Renal cortex interstitium (tissue), 11 donors: Measurements from ENCODE around the gene SCYL1. TPM values are rescaled to one million over a fixed set of nuclear protein-coding genes. Genes with fewer than 3 reads are reported as not detected.

ENCODE experiments used
- DNase-seq, 11 donors: peaks; one replicate each; pipeline ENCODE4 v3.0.0-alpha.2; 2013; ENCODE audit warnings: low read depth in 9 of 11, low spot score in 4 of 11; ENCODE audit errors: extremely low read depth in 1 of 11
- polyA plus RNA-seq, 3 donors: library from polyadenylated mRNA; unstranded; fragments of 120-200 nt; gene quantifications; one replicate each; pipeline ENCODE4 v1.2.1, GENCODE V29; 2013; ENCODE audit not compliant: insufficient read length in 3 of 3

SCYL1 gene
- polyA plus RNA-seq, 3 donors, result 58.0 to 77.5 (median 74.1) TPM

DNA sequence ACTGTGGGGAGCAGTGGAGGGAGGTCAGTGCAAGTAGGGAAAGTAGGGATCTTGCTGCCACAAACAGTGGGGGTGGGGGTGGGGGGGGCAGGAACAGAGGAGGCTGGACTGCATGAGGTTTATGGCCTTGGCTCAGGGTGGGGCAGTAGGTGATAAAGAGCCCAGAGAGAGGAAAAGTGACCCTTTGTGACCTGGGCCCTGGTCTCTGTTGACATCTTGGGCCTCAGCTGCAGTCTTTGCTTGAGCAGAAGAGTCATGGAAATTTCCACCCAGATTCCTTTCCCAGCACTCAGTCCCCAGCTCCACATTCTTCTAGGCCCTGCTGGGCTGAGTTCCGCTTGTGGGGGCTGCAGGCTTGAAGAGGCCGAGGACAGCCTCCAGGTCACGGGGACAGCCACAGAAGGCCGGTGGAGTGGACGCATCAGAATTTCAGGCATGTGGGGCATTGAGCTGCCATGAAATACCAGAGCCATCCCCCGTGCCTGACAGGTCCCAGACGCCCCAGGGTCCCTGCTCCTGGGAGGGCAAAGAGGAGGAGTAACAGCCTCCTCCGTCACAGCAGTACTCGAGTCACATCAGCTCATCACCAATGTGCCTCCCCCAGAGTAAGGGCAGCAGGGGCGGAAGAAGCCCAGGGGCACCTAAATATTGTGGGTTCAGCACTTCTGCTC lies 35.7 kb upstream of the SCYL1 start:
- peak in 2 of 11 donors; percentile 47 to 71 for DNase-seq

DNA sequence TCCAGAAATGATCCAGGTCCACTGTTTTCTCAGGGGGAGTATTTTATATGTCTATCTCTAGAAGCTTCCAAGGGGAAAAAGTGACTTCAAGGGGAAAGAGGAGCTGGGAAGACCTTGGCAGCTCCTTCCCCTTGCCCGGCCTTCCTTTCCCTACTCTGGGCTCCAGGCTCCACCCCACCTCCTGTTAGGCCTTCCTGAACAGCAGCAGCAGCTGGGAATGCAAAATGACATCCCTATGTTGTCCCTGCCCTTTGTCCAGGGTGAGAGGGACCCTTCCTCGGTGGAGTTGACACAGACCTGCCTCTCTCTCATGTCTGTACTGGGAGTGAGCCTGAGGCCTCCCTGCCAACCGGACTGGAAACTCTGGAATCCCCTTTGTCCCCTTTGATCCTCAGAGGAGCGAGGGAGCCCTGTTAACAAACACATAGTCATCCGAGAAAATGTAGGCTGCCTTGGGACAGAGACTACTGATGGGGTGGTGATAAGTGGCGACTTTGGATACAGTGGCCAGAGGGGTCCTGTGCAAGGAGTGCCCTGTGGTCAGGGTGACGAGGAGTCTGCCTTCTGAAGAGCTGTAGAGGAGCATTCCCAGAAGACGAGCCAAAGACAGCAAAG lies 35.1 kb upstream of the SCYL1 start:
- no peak for DNase-seq

DNA sequence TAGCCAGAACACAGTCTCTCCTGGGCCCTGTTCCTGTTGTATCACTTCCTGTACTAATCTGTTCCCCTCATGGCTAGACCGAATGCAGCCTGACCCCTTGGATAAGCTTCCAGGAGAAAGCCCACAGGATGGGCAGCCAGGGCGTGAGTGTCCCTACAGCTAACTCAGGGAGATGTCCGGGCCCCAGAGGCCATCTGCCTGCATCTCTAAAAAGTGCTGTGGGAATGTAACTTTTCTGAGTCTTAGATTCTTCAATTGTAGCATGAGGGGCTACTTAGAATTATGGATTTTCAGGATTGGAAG lies 33.8 kb upstream of the SCYL1 start:
- DNase-seq, result no peak

DNA sequence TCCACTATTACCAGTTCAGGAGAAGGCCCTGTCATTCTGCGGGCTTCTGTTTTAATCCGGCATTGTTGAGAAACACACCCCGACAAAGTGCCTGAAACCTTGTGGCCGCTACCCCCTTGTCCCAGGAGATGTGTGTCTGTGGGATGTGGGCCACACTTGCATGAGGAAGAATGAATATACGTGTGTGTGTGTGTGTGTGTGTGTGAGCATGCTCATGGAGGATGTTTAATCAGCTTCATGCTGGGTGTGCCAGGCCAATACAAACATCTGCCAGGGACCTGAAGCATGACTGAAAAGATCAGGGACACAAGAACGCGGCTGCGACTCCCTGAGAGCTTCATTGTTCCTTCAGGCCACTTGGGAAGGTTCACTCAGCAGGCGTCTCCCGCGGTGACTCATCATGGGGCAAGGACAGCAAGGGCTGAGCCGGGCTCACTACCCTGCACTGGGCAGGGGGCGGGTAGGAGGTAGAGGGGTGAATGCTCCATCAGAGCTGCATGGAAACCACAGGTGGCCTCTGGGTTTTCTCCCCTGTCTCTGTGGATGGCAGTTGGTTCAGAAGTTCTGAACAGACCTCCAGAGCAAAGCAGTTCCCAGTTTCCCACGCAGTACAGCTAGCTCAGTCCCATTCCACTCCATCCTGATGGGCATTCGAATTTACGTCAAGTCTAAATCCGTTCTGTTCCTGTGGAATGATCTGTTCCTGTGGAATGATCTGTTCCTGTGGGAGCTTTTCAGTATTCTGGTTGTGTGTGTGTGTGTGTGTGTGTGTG lies 33.1 kb upstream of the SCYL1 start:
- no peak for DNase-seq

DNA sequence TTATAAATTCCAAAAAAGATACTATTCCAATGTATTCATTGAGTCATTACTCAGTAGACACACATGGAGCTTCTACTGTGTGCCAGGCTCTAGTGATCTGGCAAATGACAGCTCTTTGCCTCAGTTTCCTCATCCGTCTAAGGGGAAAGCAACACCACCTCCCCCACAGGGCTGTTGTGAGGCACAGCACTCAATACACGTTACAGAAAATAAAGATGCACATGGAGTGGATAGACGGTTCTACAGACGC lies 32.6 kb upstream of the SCYL1 start:
- no peak for DNase-seq

DNA sequence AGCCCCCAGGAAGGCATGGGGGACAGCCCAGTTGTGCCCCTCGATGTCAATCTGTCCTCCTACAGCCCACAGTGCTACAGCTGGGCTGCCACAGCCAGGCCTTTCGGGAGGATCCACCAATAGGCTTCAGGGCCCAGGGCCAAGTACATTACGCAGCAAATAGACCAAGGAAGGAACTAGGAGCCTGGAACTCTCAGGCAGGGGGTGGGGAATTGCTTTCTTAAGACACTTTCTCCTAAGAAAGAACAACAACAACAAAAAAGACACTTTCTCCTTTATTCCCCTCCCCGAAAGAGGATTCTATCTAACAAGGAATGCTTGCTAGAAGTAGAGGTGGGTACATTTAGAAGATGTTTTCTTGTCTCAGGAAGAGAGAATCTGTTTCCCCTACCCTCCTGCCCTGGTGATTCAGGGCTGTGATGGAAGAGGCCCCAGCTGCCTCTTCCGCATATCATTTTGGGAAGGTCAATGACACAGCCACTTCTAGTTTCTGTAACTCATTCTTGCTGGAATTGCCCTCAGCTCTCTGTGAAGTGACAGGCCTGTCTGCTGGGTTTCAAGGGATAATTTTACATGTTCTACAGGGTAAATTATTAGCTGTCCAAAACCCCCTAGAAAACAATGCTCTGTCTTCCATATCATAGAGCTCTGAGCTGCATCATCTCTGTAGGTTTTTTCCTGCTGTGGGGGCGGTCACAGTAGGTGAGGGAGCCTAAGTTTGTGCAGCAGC lies 32.1 kb upstream of the SCYL1 start:
- peak in 2 of 11 donors; percentile 37 to 57 for DNase-seq

DNA sequence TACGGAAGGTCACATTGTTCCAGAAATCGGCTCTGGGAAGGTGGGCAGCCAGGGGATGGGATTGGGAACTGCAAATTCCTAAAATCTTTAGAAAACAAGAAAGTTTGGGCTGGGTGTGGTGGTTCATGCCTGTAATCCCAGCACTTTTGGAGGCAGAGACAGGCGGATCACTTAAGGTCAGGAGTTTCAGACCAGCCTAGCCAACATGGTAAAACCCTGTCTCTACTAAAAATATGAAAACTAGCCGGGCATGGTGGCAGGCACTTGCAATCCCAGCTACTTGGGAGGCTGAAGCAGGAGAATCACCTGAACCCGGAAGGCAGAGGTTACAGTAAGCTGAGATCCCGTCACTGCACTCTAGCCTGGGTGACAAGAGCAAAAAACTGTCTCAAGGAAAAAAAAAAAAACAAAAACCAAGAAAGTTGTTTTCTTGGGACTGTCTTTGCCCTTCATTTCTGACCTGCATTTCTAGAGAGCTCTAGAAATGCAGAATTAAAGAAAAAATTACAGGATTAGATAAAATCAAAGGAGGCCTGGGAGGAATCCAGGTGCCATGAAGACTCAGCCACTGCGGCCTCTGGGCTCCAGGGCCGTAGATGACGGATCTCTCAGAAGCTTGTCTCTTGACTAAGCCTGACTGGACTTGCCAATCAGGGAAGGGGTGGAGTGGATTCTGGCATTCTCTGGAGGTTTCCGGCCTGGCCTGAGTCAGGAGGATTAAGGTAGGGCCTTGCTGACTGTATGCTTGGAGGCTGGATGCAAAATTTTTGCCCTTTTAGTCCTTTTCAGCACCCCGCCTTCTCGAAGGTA lies 31.3 kb upstream of the SCYL1 start:
- no peak for DNase-seq

DNA sequence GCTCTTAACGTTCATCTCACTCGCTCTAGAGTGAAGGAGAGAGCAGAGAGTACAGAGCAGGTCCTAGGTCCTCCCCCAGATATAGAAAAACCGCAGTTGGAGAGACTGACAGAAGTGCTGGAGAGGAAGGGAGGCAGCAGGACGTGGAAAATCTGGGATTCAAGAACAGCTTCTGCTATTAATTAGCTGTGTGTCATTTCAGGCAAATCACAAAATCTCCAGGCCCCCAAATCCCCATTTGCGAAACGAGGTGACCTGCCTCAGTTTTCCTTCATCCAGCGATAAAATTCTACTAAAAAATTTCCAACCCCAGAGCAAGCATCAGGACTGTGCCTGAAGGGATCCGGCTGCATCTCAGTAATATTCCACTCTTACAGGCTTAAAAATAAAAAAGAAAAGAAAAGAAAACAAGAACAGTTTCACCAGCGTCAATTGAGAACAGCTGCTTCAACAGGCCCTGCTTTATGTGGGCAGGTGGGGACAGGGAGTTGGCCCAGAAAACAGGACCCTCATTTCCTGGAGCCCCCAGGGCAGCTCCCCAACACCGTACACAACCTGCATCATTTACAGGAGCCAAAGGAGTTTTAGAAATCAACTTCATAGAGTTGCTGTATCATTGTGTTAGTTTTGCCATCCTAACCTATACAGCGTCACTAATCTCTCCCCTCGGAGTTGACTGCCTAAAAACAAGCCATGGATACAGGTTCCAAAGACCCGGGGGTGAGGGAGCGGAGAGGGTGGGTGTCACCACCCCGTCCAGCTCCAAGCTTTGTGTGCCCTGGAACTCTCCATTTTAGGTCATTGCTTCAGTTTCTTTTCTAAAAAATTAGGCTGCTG lies 28.4 kb upstream of the SCYL1 start:
- DNase-seq, result no peak

DNA sequence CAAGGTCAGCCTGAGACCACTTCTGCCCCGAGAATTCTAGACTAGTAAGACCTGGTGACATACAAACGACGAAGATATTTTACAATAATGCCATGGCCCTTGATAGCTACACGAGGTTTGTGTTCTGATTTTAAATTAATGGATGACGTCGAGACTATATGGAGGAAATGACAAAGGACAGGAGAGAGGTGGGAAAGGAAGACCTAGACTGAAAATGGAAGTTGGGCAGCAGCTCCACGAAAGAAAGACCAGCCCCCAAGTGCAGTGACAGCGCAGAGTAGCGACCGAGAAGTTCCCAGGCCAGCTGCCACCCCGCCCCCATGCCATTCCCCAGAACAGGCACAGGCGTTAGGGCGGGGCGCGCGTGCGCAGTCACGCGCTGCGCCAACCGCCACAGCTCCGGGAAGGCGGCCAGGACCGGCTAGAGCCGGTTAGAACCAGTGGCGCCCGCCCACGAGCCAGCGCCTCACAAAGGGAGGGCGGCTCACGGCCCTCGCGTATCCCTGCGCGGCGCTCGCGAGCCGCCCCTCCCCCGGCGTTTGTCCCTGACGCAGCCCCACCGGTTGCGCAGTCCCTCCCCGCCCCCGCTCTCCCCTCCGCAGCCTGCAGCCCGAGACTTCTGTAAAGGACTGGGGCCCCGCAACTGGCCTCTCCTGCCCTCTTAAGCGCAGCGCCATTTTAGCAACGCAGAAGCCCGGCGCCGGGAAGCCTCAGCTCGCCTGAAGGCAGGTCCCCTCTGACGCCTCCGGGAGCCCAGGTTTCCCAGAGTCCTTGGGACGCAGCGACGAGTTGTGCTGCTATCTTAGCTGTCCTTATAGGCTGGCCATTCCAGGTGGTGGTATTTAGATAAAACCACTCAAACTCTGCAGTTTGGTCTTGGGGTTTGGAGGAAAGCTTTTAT lies 27.5 kb upstream of the SCYL1 start:
- peak; percentile 95 to 99 (median 98) for DNase-seq

DNA sequence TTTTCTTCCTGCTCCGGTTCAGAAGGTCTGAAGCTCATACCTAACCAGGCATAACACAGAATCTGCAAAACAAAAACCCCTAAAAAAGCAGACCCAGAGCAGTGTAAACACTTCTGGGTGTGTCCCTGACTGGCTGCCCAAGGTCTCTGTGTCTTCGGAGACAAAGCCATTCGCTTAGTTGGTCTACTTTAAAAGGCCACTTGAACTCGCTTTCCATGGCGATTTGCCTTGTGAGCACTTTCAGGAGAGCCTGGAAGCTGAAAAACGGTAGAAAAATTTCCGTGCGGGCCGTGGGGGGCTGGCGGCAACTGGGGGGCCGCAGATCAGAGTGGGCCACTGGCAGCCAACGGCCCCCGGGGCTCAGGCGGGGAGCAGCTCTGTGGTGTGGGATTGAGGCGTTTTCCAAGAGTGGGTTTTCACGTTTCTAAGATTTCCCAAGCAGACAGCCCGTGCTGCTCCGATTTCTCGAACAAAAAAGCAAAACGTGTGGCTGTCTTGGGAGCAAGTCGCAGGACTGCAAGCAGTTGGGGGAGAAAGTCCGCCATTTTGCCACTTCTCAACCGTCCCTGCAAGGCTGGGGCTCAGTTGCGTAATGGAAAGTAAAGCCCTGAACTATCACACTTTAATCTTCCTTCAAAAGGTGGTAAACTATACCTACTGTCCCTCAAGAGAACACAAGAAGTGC lies 26.7 kb upstream of the SCYL1 start:
- DNase-seq, result peak in 1 of 11 donors; percentile 47

DNA sequence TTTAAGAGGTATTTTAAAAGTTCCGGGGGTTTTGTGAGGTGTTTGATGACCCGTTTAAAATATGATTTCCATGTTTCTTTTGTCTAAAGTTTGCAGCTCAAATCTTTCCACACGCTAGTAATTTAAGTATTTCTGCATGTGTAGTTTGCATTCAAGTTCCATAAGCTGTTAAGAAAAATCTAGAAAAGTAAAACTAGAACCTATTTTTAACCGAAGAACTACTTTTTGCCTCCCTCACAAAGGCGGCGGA lies 26.2 kb upstream of the SCYL1 start:
- DNase-seq, result no peak

DNA sequence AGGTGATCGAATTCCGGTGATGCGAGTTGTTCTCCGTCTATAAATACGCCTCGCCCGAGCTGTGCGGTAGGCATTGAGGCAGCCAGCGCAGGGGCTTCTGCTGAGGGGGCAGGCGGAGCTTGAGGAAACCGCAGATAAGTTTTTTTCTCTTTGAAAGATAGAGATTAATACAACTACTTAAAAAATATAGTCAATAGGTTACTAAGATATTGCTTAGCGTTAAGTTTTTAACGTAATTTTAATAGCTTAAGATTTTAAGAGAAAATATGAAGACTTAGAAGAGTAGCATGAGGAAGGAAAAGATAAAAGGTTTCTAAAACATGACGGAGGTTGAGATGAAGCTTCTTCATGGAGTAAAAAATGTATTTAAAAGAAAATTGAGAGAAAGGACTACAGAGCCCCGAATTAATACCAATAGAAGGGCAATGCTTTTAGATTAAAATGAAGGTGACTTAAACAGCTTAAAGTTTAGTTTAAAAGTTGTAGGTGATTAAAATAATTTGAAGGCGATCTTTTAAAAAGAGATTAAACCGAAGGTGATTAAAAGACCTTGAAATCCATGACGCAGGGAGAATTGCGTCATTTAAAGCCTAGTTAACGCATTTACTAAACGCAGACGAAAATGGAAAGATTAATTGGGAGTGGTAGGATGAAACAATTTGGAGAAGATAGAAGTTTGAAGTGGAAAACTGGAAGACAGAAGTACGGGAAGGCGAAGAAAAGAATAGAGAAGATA lies 25.7 kb upstream of the SCYL1 start, which contains the start of gene MALAT1:
MALAT1 (plus strand) TSS at position 69 of the 736 bp plus-strand sequence.
- peak; percentile 91 to 97 (median 96) for DNase-seq

DNA sequence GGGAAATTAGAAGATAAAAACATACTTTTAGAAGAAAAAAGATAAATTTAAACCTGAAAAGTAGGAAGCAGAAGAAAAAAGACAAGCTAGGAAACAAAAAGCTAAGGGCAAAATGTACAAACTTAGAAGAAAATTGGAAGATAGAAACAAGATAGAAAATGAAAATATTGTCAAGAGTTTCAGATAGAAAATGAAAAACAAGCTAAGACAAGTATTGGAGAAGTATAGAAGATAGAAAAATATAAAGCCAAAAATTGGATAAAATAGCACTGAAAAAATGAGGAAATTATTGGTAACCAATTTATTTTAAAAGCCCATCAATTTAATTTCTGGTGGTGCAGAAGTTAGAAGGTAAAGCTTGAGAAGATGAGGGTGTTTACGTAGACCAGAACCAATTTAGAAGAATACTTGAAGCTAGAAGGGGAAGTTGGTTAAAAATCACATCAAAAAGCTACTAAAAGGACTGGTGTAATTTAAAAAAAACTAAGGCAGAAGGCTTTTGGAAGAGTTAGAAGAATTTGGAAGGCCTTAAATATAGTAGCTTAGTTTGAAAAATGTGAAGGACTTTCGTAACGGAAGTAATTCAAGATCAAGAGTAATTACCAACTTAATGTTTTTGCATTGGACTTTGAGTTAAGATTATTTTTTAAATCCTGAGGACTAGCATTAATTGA lies 25.0 kb upstream of the SCYL1 start:
- DNase-seq, result no peak

DNA sequence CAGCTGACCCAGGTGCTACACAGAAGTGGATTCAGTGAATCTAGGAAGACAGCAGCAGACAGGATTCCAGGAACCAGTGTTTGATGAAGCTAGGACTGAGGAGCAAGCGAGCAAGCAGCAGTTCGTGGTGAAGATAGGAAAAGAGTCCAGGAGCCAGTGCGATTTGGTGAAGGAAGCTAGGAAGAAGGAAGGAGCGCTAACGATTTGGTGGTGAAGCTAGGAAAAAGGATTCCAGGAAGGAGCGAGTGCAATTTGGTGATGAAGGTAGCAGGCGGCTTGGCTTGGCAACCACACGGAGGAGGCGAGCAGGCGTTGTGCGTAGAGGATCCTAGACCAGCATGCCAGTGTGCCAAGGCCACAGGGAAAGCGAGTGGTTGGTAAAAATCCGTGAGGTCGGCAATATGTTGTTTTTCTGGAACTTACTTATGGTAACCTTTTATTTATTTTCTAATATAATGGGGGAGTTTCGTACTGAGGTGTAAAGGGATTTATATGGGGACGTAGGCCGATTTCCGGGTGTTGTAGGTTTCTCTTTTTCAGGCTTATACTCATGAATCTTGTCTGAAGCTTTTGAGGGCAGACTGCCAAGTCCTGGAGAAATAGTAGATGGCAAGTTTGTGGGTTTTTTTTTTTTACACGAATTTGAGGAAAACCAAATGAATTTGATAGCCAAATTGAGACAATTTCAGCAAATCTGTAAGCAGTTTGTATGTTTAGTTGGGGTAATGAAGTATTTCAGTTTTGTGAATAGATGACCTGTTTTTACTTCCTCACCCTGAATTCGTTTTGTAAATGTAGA lies 24.3 kb upstream of the SCYL1 start:
- DNase-seq, result peak in 1 of 11 donors; percentile 29

DNA sequence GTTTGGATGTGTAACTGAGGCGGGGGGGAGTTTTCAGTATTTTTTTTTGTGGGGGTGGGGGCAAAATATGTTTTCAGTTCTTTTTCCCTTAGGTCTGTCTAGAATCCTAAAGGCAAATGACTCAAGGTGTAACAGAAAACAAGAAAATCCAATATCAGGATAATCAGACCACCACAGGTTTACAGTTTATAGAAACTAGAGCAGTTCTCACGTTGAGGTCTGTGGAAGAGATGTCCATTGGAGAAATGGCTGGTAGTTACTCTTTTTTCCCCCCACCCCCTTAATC lies 23.8 kb upstream of the SCYL1 start:
- no peak for DNase-seq
